Fibroblast of skin of back (primary cell): ENCODE results near the gene SH3GL3. TPM values are rescaled to one million over a fixed set of nuclear protein-coding genes. Genes with fewer than 3 reads are reported as not detected.

ENCODE experiments used
- DNase-seq: peaks from one replicate; pipeline ENCODE4 v3.0.0-alpha.2; 2013
- polyA plus RNA-seq, 2 experiments: library from polyadenylated mRNA; unstranded; fragments of 120-200 nt; gene quantifications; one replicate each; pipeline ENCODE4 v1.2.1, GENCODE V29; 2013; ENCODE audit not compliant: insufficient read length in 2 of 2

Gene SH3GL3, protein sequence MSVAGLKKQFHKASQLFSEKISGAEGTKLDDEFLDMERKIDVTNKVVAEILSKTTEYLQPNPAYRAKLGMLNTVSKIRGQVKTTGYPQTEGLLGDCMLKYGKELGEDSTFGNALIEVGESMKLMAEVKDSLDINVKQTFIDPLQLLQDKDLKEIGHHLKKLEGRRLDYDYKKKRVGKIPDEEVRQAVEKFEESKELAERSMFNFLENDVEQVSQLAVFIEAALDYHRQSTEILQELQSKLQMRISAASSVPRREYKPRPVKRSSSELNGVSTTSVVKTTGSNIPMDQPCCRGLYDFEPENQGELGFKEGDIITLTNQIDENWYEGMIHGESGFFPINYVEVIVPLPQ
- polyA plus RNA-seq (2013, experiment 1 of 2; ENCODE audit: insufficient read length) = 2.2 TPM
- polyA plus RNA-seq (2013, experiment 2 of 2; ENCODE audit: insufficient read length) = 1.5 TPM

DNA sequence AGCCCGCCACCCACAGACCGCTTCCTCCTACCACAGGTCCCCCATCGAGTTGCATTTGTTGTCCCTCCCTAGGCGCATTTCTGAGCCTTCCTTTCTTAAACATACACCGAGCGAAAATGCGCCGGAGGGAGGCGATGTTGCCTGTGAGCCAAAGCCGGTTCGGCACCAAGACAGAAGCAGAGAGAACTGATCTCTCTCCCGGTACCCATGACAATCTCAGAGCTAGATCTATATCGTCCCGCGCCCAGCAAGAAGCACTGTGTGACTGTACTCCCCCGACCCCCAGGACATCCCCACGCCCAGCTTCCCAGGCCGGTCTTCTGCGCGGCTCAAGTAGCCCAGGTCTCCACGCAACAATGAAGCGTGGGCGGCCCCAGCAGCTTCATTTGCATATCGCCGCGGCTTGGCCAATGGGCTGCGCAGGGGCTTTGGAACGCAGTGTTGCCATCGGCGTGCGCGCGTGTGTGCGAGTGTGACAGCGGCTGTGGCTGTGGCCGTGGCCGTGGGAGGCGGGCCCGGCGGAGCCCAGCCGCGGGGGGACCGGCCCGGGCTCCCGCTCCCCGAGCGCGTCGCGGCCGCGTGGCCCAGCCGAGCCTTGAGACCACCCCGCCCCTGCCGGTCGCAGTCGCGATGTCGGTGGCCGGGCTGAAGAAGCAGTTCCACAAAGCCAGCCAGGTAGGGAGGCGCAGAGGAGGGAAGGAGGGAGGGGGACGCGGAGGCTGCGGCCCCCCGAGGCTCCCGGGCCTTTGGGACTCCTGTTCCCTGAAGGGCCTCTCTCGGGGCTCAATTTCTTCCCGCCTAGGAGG, at the start of gene SH3GL3:
TSS of gene SH3GL3 (plus strand) at position 438 of the 806 bp plus-strand sequence. CDS start at position 631, 193 bp downstream.
- peak; percentile 81 for DNase-seq

DNA sequence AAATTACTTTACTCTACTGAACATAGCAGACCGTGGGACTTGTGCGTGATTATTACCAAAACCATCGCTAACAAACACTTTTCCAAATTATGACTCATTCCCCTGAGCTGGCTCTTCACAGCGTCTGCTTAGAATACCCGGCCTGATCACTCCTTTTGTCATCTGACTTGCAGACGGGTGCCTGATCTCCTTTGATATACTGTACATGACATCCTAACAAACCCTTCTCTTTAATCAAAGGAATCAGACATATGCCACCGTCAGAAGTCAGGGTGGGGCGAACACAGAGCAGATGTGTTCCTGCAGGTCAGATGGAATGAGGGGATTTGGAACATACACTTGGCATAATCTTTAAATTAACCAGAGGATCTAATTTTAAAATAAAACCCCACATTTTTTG, 48.5 kb upstream of the SH3GL3 start:
- DNase-seq = peak; percentile 69

DNA sequence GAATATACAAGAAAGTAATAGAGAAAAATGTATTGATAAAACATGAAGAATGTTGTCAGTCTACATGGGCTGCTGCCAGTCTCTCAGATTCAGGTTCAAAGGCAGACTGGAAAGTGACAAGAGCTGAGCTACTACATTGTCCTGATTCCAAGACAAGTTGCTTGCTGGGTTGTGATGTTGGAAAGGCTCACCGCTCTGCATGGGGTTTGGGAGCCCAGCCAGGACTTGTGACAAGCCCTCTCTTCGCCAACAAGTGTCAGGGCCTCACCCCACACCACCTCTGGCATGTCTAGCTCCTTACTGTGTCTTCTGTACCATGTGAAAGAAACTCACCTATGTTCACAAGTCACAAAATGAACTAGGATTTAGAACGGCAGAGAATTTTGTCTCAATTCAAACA, 43.0 kb upstream of the SH3GL3 start:
- no peak for DNase-seq

DNA sequence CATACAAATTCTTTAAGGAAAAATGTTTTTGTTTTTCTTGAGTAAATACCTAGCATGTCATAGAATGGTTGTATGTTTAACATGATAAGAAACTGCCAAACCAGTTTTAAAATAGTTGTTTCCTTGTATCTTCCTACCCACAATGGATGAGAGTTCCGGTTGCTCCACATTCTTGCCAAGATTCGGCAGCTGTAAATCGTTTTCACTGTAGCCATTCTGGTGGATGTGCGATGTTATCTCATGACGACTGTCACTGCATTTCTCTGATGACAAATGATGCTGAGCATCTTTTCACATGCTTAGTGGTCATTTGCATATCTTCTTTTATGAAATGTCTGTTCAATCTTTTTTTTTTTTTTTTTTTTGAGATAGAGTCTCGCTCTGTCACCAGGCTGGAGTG, 36.6 kb upstream of the SH3GL3 start:
- DNase-seq = no peak

DNA sequence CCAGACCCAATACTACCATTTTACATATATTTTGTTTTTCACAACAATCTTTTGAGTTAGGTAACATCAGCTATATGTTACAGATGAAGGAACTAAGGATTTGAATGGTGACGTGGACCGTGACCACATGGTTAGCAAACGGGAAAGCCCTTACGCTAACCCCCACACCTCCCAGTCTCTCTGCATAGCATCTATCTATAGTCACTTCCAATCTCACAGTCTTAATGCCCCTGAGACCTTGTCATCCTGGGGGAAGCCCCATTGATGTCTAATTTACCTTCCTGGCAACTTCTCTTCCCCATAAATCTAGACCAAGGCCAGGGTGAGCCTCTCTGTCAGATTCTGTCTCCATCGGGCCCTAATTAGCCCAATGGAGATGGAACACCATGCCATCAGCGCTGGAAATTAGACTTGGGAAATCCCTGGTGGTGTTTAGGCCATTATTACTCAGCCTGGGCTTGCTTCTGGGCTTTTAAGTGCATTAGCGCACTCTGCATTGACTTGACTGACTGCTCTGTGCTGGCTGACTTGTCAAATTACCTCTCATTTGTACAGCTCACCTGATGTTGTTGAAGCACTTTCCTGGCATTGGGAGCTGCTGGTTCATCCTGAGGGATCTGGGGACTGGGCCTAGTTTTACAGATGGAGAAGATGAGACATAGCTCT, 34.0 kb upstream of the SH3GL3 start:
- DNase-seq = no peak

DNA sequence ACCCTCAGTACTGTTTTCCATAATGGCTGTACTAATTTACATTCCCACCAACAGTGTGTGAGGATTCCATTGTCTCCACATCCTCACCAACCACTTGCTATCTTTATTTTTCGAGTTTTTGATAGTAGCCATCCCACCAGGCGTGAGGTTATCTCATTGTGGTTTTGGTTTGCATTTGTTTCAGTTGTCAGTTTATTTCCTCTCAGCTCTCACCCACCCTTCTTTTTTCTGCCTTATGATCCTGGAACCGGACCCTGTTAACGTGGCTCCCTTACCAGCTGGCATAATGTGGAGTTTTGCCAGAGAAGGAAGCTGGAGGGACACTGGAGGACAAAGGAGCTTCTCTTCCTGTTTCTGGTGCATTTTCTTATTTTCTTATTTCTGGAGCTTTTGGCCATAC, 25.1 kb upstream of the SH3GL3 start:
- no peak for DNase-seq

DNA sequence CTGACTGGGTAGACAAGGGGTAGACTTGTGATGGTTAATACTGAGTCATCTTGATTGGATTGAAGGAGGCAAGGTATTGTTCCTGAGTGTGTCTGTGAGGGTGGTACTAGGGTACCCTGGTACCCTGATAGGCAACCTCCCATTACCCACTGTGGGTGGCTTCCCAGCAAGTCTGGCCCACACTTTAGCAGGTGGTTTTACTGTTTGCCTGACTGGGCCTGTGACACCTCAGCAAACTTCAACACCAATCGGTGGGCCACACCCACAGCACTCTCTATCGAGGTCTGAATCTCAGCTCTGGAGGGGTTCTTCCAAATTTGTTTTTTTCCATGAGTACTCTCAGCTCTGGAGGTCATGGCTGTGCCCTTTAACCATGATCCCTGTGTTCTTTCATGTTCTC, 24.6 kb upstream of the SH3GL3 start:
- no peak for DNase-seq

DNA sequence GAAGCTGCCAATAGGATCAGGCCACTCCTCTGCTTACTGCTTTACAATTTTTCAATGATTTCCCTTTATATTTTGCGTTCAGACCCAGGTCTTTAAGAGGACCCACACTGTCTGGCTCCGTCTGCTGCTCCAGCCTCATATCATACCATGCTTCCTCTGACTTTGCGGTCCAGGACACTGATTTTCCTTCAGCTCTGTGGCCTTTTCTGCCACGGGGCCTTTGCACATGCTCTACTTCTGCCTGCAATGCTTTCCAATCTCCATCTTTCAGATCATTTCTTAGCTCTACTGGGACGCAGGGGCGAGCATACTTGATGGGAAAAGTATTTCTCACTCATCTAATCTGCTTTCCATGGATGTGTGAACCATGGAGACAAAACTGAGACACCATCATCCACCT, 23.0 kb upstream of the SH3GL3 start:
- DNase-seq = no peak

DNA sequence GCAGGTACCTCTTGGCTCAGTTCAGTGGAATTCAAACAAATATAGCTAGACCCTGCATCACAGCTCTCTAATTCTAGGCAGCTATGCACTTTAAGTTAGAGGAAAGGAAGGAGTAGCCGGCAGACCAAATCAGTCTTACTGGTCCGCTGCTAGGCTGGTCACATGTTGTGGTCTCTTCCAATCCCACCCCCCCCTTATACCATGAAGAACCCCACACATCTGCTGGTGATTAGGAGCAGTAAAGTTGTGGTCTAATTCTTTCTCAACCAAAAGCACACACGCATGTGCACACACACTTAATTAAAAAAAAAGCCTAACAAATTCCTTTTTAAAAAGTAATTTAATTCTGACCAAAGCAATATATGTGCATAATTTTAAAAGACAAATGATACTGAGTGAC, 16.7 kb upstream of the SH3GL3 start:
- DNase-seq = no peak

DNA sequence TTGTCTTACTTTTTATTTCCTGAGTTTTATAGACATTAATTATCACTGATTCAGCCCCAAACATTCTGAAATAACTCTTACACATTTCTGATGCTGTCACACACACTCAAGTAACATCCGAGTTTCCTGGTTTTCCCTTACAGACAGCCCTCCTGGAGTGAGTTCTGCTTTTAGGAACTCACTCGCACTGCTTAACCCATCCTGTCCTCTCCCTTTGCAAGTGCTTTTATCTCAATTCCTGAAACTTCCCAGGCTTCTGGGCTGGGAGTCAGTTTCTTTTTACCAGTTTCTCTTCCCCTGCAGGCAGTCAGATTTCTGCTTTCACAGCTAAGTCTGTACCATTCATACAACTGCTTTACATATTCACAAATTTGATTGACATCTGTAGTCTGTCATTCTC, 15.6 kb upstream of the SH3GL3 start:
- DNase-seq = no peak

DNA sequence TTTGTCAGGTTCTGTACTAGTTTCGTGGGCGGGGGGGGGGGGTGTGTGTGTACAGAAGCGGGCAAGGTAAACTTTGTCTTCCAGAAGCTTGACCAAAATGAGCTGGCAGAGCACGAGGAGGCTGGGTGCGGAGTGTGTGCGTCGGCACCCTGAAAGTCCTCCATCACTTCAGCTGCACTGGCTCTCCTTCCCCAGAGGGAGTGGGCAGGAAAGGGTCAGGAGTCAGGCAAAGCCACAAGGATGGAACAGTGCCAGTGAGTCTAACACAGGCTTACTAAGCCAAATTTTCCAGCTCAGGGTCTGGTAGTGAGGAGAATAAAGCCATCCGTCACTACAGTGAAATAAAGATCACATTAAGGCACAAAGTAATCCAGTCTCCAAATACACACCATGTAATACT, 11.9 kb upstream of the SH3GL3 start:
- DNase-seq = no peak

DNA sequence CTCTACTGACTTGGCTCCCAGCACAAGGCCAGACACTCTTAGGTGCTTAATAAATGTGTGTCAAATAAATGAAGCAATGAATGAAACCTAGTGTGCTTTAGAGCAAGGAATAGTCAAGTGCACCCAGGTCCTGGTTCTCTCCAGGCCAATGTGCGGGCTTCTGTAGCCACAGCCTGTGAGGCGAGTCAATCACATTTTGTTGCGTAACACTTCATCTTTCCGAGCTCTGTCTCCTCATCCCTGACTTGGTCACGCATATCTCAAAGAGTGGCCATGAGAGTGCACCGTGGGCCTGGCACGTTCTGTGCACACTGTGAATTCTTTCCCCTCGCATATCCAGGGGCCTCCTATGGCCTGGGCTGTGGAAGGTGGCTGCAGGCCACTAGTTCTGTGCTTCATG, 11.4 kb upstream of the SH3GL3 start:
- DNase-seq = no peak

DNA sequence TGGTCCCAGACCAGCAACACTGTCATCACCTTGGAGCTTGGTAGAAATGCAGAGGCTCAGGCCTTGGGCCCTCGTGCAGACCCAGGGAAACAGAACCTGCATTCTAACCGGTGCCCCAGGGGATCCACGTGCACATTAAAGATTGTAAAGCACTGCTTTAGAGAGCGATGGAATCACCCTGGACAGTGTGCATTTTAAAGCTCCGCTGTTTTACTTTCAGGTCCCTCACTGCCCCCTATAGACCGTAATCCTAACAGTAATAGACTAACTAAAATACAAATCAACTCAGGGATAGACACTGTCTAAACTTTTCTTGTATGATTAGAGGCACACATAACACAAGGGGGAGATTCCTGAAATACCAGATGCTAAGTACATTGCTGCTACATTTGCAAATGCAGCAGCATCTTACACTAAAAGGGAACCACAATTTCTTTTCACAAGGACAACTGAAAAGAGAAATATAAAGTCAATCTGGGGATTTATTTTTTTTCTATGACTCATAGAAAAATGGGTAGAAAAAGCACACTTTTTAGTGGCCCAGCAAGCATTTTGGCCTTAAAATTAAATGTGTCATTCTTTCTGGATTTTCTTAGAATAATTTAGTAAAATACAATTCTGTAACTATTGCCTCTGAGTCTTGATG, 10.5 kb upstream of the SH3GL3 start:
- DNase-seq = peak; percentile 71

DNA sequence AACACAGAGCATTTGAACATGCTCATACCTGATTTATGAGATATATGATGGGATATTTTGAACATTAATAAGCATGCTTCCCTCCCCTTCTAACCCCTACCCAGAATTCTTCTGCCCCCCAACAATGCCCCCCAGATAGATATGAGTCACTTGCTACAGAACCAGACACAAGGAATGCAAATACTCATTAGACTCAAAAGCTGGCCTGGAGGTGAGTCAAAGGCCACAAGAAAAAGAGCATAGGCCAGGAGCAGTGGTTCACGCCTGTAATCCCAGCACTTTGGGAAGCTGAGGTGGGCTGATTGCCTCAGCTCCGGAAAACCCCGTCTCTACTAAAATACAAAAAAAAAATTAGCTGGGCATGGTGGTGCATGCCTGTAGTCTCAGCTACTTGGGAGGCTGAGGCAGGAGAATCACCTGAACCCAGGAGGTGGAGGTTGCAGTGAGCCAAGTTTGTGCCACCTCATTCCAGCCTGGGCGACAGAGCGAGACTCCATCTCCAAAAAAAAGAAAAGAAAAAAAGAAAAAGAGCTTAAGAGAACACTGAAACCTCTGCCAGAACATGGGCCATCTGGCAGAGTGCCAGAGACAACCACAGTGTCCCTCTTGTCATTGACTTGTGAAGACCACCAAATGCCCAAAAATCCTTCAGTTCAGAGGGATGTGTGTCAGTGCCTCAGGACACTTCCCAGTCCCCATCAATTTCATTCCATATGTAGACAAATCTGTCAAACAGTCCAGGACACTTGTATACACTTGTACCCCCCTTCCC, 3.9 kb upstream of the SH3GL3 start:
- peak; percentile 71 for DNase-seq

DNA sequence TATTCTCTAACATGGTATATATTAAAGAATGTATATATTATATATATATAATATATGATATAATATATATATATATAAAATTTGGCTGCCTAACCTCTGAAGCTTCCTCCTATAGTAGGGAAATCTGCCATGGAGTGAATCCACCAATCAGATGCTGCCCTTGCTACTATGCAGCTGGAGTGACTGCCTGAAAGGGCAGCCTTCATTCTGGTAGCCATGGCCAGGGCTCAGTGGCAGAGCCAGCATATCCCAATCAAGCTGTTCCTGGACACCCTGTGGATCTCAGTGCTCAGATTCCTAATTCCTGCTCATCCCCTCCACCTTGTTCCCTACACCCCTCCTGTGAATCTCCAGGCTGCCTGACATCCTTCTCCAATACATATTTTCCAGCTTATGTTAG, 2.2 kb upstream of the SH3GL3 start:
- no peak for DNase-seq

DNA sequence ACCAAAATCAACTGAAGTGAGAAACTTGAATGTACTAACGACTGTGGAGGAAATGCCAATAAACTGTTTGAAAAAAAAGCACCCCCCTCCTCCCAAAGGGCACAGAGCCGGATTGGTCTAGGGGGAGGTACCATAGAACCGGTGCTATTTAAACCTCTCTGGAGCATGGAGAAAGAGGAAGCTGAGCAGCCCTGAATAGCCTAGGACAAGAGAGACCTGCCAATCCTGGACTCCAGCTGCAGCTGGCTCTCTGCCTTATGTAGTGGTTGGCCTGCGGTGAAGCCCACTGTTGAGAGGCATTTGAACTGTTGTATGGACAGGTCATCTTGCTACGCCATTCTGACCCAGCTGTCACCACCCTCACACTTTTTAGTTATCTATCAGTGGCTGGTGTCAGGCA, 1.5 kb upstream of the SH3GL3 start:
- DNase-seq = no peak

DNA sequence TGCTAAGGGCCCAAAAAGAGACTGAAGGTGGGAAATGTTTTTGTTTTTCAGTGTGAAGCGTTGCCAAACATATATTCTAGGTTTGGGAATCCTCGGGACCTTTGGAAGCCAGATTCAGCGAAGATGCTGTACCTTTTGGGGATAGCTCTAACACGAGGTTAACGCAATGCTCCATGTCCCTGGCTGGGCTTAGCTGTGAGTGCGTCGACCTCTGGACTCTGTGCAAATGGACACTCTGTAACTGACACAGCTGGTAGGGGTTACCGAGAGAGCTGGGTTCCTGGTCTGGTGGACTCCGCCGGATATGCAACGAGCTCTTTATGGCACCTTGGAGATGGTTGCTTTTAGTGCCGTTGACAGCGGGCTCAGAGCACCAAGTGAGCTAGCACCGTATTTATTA, 724 bp upstream of the SH3GL3 start:
- no peak for DNase-seq

DNA sequence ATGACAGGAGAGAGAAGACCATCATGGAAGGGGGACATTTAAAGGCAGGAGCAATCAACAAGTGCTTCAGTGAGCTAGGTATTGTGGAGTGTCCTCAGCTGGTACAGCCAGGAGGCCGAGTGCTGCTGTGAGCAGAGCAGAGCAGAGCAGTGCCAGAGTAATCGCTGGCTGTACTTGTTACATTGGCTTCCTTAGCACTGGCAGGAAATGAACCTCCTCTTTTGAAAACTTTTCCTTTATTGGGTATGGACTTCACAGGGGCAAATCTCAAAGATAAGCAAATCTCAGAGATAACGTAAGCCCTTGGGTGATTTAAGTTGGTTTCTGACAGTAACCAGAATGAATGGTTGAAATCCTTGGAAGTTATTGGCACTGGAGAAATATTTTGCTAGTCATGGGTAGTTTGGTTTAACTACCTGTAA, 2.1 kb downstream of the SH3GL3 start:
- no peak for DNase-seq

DNA sequence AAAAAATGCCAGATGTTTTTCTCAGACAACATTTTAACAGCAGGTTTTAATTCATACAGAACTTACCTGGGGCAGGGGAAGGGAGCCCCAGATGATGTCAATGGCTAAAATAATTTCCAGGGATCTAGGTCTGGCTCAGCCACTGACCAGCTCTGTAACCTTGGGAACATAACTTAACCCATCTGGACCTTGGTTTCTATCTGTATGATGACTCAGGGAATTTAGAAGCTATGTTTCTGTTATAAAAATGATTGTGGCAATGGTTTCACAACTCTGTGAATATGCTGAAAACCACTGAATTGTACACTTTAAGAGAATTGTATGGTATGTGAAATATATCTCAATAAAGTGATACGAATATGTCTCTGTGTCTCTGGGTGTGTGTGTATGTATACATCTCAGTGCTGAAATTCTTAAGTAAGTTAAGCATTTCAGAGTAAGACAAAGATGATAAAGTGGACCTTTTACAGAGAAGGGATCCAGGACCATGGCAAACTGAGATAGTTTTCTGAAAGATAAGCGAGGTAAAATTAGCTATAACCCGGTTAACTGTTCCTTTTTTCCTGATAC, 2.9 kb downstream of the SH3GL3 start:
- peak; percentile 21 for DNase-seq

DNA sequence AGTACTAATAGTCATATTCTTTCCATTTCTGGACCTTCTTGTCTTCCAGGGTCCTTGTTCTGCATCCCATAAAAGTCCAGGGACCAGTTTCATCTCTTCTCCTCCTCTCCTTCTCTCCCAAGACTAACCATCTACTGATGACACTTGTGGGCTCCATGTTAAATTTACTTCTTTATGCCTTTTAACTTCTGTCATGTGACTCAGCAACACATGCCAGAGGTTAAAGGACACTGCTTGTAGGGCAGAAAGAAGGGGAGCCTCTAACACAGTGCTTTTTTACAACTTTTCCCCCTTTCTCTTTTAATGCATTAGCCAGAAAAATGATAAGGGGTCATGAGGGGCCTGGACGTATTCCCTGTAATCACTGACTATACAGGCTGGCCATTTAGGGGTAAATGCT, 10.0 kb downstream of the SH3GL3 start:
- no peak for DNase-seq

DNA sequence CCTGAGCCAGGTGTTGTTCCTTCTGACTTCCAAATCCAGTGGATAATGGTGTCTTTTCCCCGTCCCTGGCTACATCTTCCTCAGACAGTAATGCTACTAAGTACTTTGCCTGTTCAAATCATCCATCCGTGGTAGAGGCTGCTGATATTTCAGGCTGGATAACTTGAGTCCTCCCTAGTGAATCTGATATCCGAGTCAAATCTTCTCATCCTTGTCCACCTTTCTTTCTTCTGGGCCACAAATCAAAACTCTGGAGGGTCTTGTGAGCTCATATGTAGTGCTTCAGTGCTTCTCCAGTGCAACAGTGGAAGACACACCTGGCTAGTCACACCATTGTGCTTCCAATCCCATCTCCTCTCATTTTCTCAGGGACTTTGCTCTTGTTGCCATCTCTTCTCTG, 11.2 kb downstream of the SH3GL3 start:
- no peak for DNase-seq

DNA sequence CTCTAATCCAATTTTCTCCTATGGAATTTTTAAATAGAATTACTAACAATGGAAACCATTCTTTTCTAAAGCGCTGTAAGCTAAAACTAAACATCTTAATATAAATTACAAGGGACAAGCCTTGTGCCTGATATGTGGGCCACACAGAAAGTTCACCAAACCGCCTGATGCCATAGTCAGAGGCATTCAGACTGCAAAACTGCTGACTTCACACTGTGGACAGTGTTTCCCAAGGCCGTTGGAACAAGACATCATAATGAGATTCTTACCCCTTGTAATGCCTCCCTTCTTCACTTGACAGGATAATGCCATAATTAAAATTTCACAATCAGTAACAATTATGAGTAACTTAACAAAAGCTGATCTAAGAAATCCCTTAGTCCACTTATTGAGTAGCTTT, 14.9 kb downstream of the SH3GL3 start:
- DNase-seq = no peak
